ENCODE results near the gene JADE2.

The JADE2 gene

GRCh38 chr5:134566741-134567221 is 41.3 kb downstream of the JADE2 start:
- Histone ChIP-seq H3K79me2 (ENCODE audit: control insufficient read depth, insufficient read depth, low read length) (no peaks in the 10 kb centered on the region), H3K36me3 (ENCODE audit: control insufficient read depth, insufficient read depth, low read length) (peaks cover 18% of the 10 kb centered on the region), H3K56ac (ENCODE audit: low read length) (no peak overlapping the region), H2BK120ac (ENCODE audit: low read depth, low read length) (no peak overlapping the region), H2AK5ac (ENCODE audit: low read length) (no peak overlapping the region), H2BK5ac (ENCODE audit: low read length) (no peak overlapping the region), H2BK15ac (replicated peaks; ENCODE audit: low read depth) (no peak overlapping the region), H4K8ac (ENCODE audit: low read depth, low read length) (no peak overlapping the region), H3K79me1 (ENCODE audit: low read length) (peaks cover 7% of the 10 kb centered on the region), H3K4ac (ENCODE audit: low read depth, low read length) (no peak overlapping the region), H3K4me1 (ENCODE audit: control insufficient read depth, low read depth, low read length) (no peaks in the 10 kb centered on the region), H3K18ac (ENCODE audit: low read length) (no peak overlapping the region), H3K4me3 (ENCODE audit: low read length) (no peak overlapping the region), H4K5ac (ENCODE audit: low read length) (no peak overlapping the region), H3K27ac (ENCODE audit: low read depth, low read length) (no peak overlapping the region), H3K27me3 (ENCODE audit: insufficient read depth, low read length, poor library complexity) (no peaks in the 10 kb centered on the region), H3K23ac (ENCODE audit: low read length) (no peak overlapping the region), H3K4me2 (ENCODE audit: low read length) (no peak overlapping the region), H3K9ac (ENCODE audit: low read length) (no peak overlapping the region)
- no CpG with 5 or more reads among the region's 13 CpGs for WGBS (ENCODE audit: extremely low coverage, insufficient coverage, low lambda C conversion rate)
- DNase-seq: no peak

DNA sequence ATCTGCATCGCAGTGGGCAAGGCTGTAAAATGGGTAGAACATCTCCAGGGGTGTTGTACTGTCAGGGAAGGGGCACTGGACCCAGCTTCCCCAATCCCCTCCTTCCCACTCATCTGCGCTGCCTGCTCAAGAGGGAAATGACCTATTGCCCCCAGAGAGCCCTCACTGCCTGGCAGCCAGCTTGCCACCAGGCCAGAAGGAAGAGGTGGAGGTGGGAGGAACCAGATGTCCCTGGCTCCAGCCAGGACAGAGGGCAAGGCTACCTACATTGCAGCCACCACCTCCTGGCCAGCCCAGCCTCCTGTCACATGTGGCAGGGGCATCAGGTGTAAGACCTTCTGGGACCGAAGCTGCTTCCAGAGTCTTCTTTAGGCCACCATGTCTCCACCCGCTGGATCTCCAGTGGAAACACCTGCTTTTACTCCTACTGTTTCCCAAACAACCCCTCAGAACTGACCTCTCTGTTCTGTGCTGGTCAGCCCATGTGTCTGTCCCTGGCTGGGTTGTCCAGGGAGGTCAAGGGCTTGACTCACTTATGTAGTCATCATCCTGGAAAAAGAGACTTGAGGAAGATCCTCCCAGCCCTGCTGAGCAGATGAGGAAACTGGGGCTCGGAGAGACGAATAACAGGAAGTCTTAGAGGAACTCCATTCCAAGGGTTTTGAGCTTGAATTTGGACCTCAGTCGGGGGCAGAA is 42.3 kb downstream of the JADE2 start:
- H3K4me1 ChIP-seq (ENCODE audit: control insufficient read depth, low read depth, low read length): no peaks in the 10 kb centered on the region
- no peak overlapping the region for H3K4me3 ChIP-seq (ENCODE audit: low read length)
- no peak overlapping the region for H2BK15ac ChIP-seq (replicated peaks; ENCODE audit: low read depth)
- no peak overlapping the region for H3K23ac ChIP-seq (ENCODE audit: low read length)
- H3K56ac ChIP-seq (ENCODE audit: low read length): no peak overlapping the region
- H3K79me1 ChIP-seq (ENCODE audit: low read length): peaks cover 7% of the 10 kb centered on the region
- no peak overlapping the region for H4K5ac ChIP-seq (ENCODE audit: low read length)
- WGBS (ENCODE audit: extremely low coverage, insufficient coverage, low lambda C conversion rate): no CpG with 5 or more reads among the region's 7 CpGs
- no peak overlapping the region for H3K27ac ChIP-seq (ENCODE audit: low read depth, low read length)
- H3K27me3 ChIP-seq (ENCODE audit: insufficient read depth, low read length, poor library complexity): no peaks in the 10 kb centered on the region
- H2BK5ac ChIP-seq (ENCODE audit: low read length): no peak overlapping the region
- peaks cover 16% of the 10 kb centered on the region for H3K36me3 ChIP-seq (ENCODE audit: control insufficient read depth, insufficient read depth, low read length)
- no peak overlapping the region for H3K4me2 ChIP-seq (ENCODE audit: low read length)
- H2AK5ac ChIP-seq (ENCODE audit: low read length): no peak overlapping the region
- no peak for DNase-seq
- no peak overlapping the region for H3K18ac ChIP-seq (ENCODE audit: low read length)
- H3K9ac ChIP-seq (ENCODE audit: low read length): no peak overlapping the region
- H3K4ac ChIP-seq (ENCODE audit: low read depth, low read length): no peak overlapping the region
- no peaks in the 10 kb centered on the region for H3K79me2 ChIP-seq (ENCODE audit: control insufficient read depth, insufficient read depth, low read length)
- H4K8ac ChIP-seq (ENCODE audit: low read depth, low read length): no peak overlapping the region
- H2BK120ac ChIP-seq (ENCODE audit: low read depth, low read length): no peak overlapping the region

GRCh38 chr5:134568337-134568700 is 42.8 kb downstream of the JADE2 start:
- WGBS (ENCODE audit: extremely low coverage, insufficient coverage, low lambda C conversion rate): no CpG with 5 or more reads among the region's 5 CpGs
- no peak for DNase-seq

DNA sequence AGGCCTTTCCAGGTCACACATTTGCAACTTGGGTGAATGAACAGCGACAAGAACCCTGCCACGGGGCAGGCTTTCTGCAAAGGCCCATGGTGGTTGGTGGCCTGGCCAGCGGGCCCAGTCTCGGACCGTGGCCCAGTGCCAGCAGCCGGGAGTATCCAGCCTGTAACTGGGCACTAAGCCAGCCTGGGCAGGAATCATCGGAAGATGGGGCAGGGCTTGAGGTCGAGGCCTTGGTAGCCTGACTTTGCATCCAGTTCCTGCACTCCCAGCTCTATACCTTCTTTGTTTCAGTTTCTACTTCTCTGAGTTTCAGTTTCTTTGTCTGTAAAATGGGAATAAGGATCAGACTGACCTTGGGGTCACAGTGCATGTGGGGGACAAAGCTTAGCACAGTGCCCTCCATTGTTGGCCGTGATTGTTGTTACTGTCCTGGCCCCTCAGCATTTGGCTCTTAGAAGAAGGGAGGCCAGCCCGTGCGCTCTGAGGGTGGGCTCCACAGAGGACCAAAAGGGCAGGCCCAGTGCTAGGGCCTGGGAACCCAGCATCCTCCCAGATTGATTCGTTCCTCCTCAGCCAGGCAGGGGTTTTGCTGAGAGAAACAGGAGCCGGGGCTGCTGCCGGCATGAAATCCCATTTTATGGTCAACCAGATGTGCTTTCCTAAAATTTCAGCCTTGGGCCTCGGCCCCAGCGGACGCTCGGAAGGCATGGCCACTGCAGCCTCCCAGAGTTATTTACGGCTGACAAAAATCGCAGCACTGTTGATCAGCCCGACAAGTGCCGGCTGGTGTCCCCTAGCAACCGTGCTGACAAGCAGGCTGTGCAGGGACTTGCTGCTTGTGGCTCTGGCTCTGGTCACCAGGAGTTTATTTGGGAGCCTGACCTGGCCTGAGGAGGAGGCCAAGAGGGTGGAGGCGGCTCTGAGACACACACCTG is 43.6 kb downstream of the JADE2 start:
- no peak overlapping the region for H2BK15ac ChIP-seq (replicated peaks; ENCODE audit: low read depth)
- H3K4me3 ChIP-seq (ENCODE audit: low read length): no peak overlapping the region
- H3K4me1 ChIP-seq (ENCODE audit: control insufficient read depth, low read depth, low read length): no peaks in the 10 kb centered on the region

More at GRCh38 chr5:134568337-134568700, 42.8 kb downstream of the JADE2 start:
- H3K4ac ChIP-seq (ENCODE audit: low read depth, low read length): no peak overlapping the region
- H2AK5ac ChIP-seq (ENCODE audit: low read length): no peak overlapping the region
- no peak overlapping the region for H2BK5ac ChIP-seq (ENCODE audit: low read length)
- H3K79me2 ChIP-seq (ENCODE audit: control insufficient read depth, insufficient read depth, low read length): no peaks in the 10 kb centered on the region
- H3K27ac ChIP-seq (ENCODE audit: low read depth, low read length): no peak overlapping the region
- no peak overlapping the region for H3K4me2 ChIP-seq (ENCODE audit: low read length)
- H3K36me3 ChIP-seq (ENCODE audit: control insufficient read depth, insufficient read depth, low read length): peaks cover 15% of the 10 kb centered on the region
- no peak overlapping the region for H4K5ac ChIP-seq (ENCODE audit: low read length)
- no peak overlapping the region for H2BK120ac ChIP-seq (ENCODE audit: low read depth, low read length)
- H3K79me1 ChIP-seq (ENCODE audit: low read length): peaks cover 7% of the 10 kb centered on the region
- no peaks in the 10 kb centered on the region for H3K27me3 ChIP-seq (ENCODE audit: insufficient read depth, low read length, poor library complexity)
- no peak overlapping the region for H3K23ac ChIP-seq (ENCODE audit: low read length)
- no peak overlapping the region for H2BK15ac ChIP-seq (replicated peaks; ENCODE audit: low read depth)
- H4K8ac ChIP-seq (ENCODE audit: low read depth, low read length): no peak overlapping the region
- H3K4me3 ChIP-seq (ENCODE audit: low read length): no peak overlapping the region
- H3K4me1 ChIP-seq (ENCODE audit: control insufficient read depth, low read depth, low read length): no peaks in the 10 kb centered on the region
- no peak overlapping the region for H3K9ac ChIP-seq (ENCODE audit: low read length)
- no peak overlapping the region for H3K56ac ChIP-seq (ENCODE audit: low read length)
- no peak overlapping the region for H3K18ac ChIP-seq (ENCODE audit: low read length)

DNA sequence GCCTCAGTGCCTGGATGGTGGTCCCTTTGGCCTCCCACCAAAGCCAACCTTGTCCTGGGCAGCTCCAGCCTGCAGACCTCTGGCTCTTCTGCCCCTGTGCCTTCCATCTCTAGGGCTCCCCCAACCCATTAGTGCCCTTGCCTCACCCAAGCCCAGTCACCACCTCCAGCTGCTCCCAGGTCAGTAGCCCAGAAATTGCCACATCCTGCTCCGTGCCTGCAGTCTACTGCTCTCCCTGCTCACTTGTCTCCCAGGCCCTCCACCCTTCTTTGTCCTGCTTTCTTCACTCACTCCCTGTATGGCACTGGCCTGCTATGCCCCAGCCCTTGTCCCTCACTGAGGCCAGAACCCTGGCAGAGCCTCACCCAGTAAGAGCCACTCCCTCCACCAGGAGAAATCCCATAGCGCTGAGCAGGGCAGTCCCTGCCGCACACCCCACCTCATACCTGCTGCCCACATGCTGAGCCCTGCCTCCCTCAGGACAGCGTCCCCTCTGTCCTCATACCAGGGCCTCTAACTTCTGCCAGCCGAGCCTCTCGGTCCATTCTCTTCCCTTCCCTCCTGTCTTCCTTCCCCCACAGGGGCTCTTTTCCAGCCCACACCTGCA is 44.4 kb downstream of the JADE2 start:
- H3K36me3 ChIP-seq (ENCODE audit: control insufficient read depth, insufficient read depth, low read length): peaks cover 20% of the 10 kb centered on the region
- H2BK15ac ChIP-seq (replicated peaks; ENCODE audit: low read depth): no peak overlapping the region
- H2BK120ac ChIP-seq (ENCODE audit: low read depth, low read length): no peak overlapping the region
- H3K23ac ChIP-seq (ENCODE audit: low read length): no peak overlapping the region
- no peaks in the 10 kb centered on the region for H3K4me1 ChIP-seq (ENCODE audit: control insufficient read depth, low read depth, low read length)
- no peaks in the 10 kb centered on the region for H3K27me3 ChIP-seq (ENCODE audit: insufficient read depth, low read length, poor library complexity)
- H3K79me1 ChIP-seq (ENCODE audit: low read length): peaks cover 7% of the 10 kb centered on the region
- H2AK5ac ChIP-seq (ENCODE audit: low read length): no peak overlapping the region
- WGBS (ENCODE audit: extremely low coverage, insufficient coverage, low lambda C conversion rate): no CpG with 5 or more reads among the region's 6 CpGs
- no peak overlapping the region for H3K27ac ChIP-seq (ENCODE audit: low read depth, low read length)
- H4K5ac ChIP-seq (ENCODE audit: low read length): no peak overlapping the region
- H3K4ac ChIP-seq (ENCODE audit: low read depth, low read length): no peak overlapping the region
- no peak overlapping the region for H2BK5ac ChIP-seq (ENCODE audit: low read length)
- no peak overlapping the region for H3K4me3 ChIP-seq (ENCODE audit: low read length)
- no peak overlapping the region for H3K9ac ChIP-seq (ENCODE audit: low read length)
- no peaks in the 10 kb centered on the region for H3K79me2 ChIP-seq (ENCODE audit: control insufficient read depth, insufficient read depth, low read length)
- H4K8ac ChIP-seq (ENCODE audit: low read depth, low read length): no peak overlapping the region
- H3K18ac ChIP-seq (ENCODE audit: low read length): no peak overlapping the region
- H3K4me2 ChIP-seq (ENCODE audit: low read length): no peak overlapping the region
- no peak overlapping the region for H3K56ac ChIP-seq (ENCODE audit: low read length)
- no peak for DNase-seq

More for the DNA sequence above, 43.6 kb downstream of the JADE2 start:
- no CpG with 5 or more reads among the region's 24 CpGs for whole genome bisulfite sequencing (ENCODE audit: extremely low coverage, insufficient coverage, low lambda C conversion rate)
- H3K23ac ChIP-seq (ENCODE audit: low read length): no peak overlapping the region
- no peak overlapping the region for H3K18ac ChIP-seq (ENCODE audit: low read length)
- no peak overlapping the region for H3K4ac ChIP-seq (ENCODE audit: low read depth, low read length)
- no peak overlapping the region for H3K27ac ChIP-seq (ENCODE audit: low read depth, low read length)
- H3K27me3 ChIP-seq (ENCODE audit: insufficient read depth, low read length, poor library complexity): no peaks in the 10 kb centered on the region
- H3K56ac ChIP-seq (ENCODE audit: low read length): no peak overlapping the region
- H3K79me2 ChIP-seq (ENCODE audit: control insufficient read depth, insufficient read depth, low read length): no peaks in the 10 kb centered on the region
- peaks cover 7% of the 10 kb centered on the region for H3K79me1 ChIP-seq (ENCODE audit: low read length)
- no peak for DNase-seq
- no peak overlapping the region for H2BK5ac ChIP-seq (ENCODE audit: low read length)
- H3K9ac ChIP-seq (ENCODE audit: low read length): no peak overlapping the region
- H2BK120ac ChIP-seq (ENCODE audit: low read depth, low read length): no peak overlapping the region
- H2AK5ac ChIP-seq (ENCODE audit: low read length): no peak overlapping the region
- no peak overlapping the region for H4K8ac ChIP-seq (ENCODE audit: low read depth, low read length)
- H3K4me2 ChIP-seq (ENCODE audit: low read length): no peak overlapping the region
- H4K5ac ChIP-seq (ENCODE audit: low read length): no peak overlapping the region
- H3K36me3 ChIP-seq (ENCODE audit: control insufficient read depth, insufficient read depth, low read length): peaks cover 13% of the 10 kb centered on the region
